Measurements from ENCODE around the gene RPRD1B. TPM values are rescaled to one million over a fixed set of nuclear protein-coding genes. Genes with fewer than 3 reads are reported as not detected.

RPRD1B gene
- total RNA-seq, 1 experiment from 2014 or later: 112 TPM

DNA sequence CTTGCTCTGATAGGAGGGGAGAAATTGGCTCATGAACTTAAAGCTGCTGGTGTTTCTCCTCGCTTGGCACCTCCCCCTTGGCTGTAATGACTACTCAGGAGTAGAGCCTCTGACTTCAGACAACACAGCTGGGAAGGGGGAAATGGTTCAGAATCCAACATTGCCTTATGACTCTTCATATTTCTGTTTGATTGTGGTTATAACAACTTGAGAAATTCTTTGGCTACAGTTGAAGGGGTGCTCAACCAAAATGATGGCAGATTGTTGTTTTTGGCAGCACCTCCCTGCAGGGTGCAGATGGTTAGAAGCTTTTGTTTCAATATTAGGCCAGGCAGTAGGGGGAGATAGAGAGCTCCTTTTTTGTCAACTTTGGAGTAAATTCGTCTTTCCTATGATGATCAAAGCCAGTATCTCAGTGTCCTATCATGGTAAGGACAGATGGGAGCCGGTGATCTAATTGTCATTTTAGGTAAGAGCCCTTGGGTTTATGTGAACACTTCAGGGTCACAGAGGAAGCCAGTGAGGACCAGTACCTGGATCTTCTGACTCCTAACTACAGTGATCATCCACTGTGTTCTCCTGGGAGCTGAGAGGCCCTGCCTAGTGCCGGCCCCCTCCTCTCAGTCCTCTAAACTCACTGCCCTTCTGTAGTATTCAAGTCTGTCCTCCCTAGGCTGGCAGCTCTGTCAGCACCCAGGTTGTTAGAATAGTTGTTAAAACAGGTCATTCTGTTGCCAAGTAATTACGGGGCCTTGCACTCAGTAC lies 39.9 kb downstream of the RPRD1B start:
- H3K36me3 Mint-ChIP-seq (ENCODE audit: insufficient read depth, unreplicated experiment): peaks cover 94% of the 10 kb centered on the region
- TF ChIP-seq, protein P1, sequence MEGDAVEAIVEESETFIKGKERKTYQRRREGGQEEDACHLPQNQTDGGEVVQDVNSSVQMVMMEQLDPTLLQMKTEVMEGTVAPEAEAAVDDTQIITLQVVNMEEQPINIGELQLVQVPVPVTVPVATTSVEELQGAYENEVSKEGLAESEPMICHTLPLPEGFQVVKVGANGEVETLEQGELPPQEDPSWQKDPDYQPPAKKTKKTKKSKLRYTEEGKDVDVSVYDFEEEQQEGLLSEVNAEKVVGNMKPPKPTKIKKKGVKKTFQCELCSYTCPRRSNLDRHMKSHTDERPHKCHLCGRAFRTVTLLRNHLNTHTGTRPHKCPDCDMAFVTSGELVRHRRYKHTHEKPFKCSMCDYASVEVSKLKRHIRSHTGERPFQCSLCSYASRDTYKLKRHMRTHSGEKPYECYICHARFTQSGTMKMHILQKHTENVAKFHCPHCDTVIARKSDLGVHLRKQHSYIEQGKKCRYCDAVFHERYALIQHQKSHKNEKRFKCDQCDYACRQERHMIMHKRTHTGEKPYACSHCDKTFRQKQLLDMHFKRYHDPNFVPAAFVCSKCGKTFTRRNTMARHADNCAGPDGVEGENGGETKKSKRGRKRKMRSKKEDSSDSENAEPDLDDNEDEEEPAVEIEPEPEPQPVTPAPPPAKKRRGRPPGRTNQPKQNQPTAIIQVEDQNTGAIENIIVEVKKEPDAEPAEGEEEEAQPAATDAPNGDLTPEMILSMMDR (IDR thresholded peaks at IDR 0.05; ENCODE audit: insufficient read depth in 1 of 2, low read depth in 1 of 2, low read length in 1 of 2, severe bottlenecking in 1 of 2, unreplicated experiment in 1 of 2): peak; percentile 95 to 98
- H3K27me3 ChIP-seq (replicated peaks; ENCODE audit: control insufficient read depth, insufficient read depth, low read length): no peaks in the 10 kb centered on the region
- POLR2A ChIA-PET: no interaction called here
- no peak overlapping the region for H3K4me3 Mint-ChIP-seq (ENCODE audit: unreplicated experiment)
- DNase-seq: peak in 1 of 2 experiments; percentile 85
- CTCF ChIA-PET: interaction anchor here (0.6 to 3.6 kb wide), 49 partner anchors 9 to 335 kb away, joined by 3 to 147 read pairs (median 5); partner anchors contain the start of genes RPRD1B, TGM2 and TTI1
- no peaks in the 10 kb centered on the region for H3K9me3 ChIP-seq
- no peaks in the 10 kb centered on the region for H3K9me3 Mint-ChIP-seq (ENCODE audit: unreplicated experiment)
- no peaks in the 10 kb centered on the region for H3K27me3 Mint-ChIP-seq (ENCODE audit: insufficient read depth, unreplicated experiment)
- H3K36me3 ChIP-seq (ENCODE audit: control insufficient read depth, insufficient read depth, low read length): peaks cover 8% of the 10 kb centered on the region
- no peak overlapping the region for H3K27ac Mint-ChIP-seq (ENCODE audit: unreplicated experiment)
- no TSS peak for BruUV-seq (replicated peaks)
- peaks cover 13% of the 10 kb centered on the region for H3K4me1 Mint-ChIP-seq (ENCODE audit: low read depth, unreplicated experiment)
- intact Hi-C loops (cut with micrococcal nuclease; ENCODE audit: unreplicated experiment): loop anchor here (1.0 to 2.0 kb wide), 5 partner anchors 17 to 335 kb away; partner anchors contain the start of gene TGM2
- H3K4me1 ChIP-seq: peaks cover 4% of the 10 kb centered on the region; the same call in 1 of the 2 replicates
- H3K4me3 ChIP-seq (ENCODE audit: low read depth, low read length): no peak overlapping the region

- TF ChIP-seq, protein P1 (IDR thresholded peaks at IDR 0.05; ENCODE audit: insufficient read depth in 1 of 2, low read depth in 1 of 2, low read length in 1 of 2, severe bottlenecking in 1 of 2, unreplicated experiment in 1 of 2): no peak
- BruUV-seq (replicated peaks): no TSS peak
- peaks cover 9% of the 10 kb centered on the region for H3K36me3 ChIP-seq (ENCODE audit: control insufficient read depth, insufficient read depth, low read length)
- Mint-ChIP-seq H3K4me3 (ENCODE audit: unreplicated experiment) (no peak overlapping the region), H3K27me3 (ENCODE audit: insufficient read depth, unreplicated experiment) (no peaks in the 10 kb centered on the region), H3K4me1 (ENCODE audit: low read depth, unreplicated experiment) (peaks cover 13% of the 10 kb centered on the region), H3K36me3 (ENCODE audit: insufficient read depth, unreplicated experiment) (peaks cover 94% of the 10 kb centered on the region), H3K9me3 (ENCODE audit: unreplicated experiment) (no peaks in the 10 kb centered on the region), H3K27ac (ENCODE audit: unreplicated experiment) (no peak overlapping the region)
- ChIA-PET CTCF (interaction anchor here (0.7 to 3.6 kb wide), 4 partner anchors 22 to 144 kb away, joined by 3 to 147 read pairs (median 4); no protein-coding TSS in a partner anchor), POLR2A (no interaction called here)
- no peak overlapping the region for H3K4me3 ChIP-seq (ENCODE audit: low read depth, low read length)
- no peaks in the 10 kb centered on the region for H3K27me3 ChIP-seq (replicated peaks; ENCODE audit: control insufficient read depth, insufficient read depth, low read length)
- intact Hi-C loops (cut with micrococcal nuclease; ENCODE audit: unreplicated experiment): no loop called here
- peaks cover 4% of the 10 kb centered on the region; the same call in 1 of the 2 replicates for H3K4me1 ChIP-seq
- no peak for DNase-seq
- no peaks in the 10 kb centered on the region; the same call in 1 of the 2 replicates for H3K9me3 ChIP-seq
Measured at GRCh38 chr20:38075161-38075998, 41.8 kb downstream of the RPRD1B start.

DNA sequence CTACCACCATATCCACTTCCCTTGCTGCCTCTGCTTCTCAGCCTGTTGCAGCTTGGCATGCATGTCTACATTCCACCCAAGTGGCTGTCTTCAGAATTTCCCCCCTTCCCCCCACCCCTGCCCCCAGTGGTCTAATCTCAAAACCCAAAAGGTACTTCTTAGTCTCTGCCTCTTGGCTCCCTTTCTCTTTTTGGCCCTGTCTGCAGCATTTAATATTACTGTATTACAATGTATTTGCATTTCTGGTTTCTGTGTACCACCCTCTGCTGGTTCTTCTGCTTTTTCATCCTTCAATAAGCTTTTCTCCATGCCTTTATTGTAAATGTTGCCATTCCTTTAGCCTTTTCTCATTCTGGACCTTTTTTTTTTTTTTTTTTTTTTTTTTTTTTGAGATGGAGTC lies 43.0 kb downstream of the RPRD1B start:
- DNase-seq: no peak
- no peak overlapping the region for H3K4me3 ChIP-seq (ENCODE audit: low read depth, low read length)
- H3K27me3 ChIP-seq (replicated peaks; ENCODE audit: control insufficient read depth, insufficient read depth, low read length): no peaks in the 10 kb centered on the region
- intact Hi-C loops (cut with micrococcal nuclease; ENCODE audit: unreplicated experiment): no loop called here
- peaks cover 7% of the 10 kb centered on the region for H3K36me3 ChIP-seq (ENCODE audit: control insufficient read depth, insufficient read depth, low read length)
- no peaks in the 10 kb centered on the region; the same call in 1 of the 2 replicates for H3K9me3 ChIP-seq
- TF ChIP-seq, protein P1 (IDR thresholded peaks at IDR 0.05; ENCODE audit: insufficient read depth in 1 of 2, low read depth in 1 of 2, low read length in 1 of 2, severe bottlenecking in 1 of 2, unreplicated experiment in 1 of 2): no peak
- Mint-ChIP-seq H3K4me3 (ENCODE audit: unreplicated experiment) (no peak overlapping the region), H3K27ac (ENCODE audit: unreplicated experiment) (no peak overlapping the region), H3K4me1 (ENCODE audit: low read depth, unreplicated experiment) (peaks cover 13% of the 10 kb centered on the region), H3K27me3 (ENCODE audit: insufficient read depth, unreplicated experiment) (no peaks in the 10 kb centered on the region), H3K9me3 (ENCODE audit: unreplicated experiment) (no peaks in the 10 kb centered on the region), H3K36me3 (ENCODE audit: insufficient read depth, unreplicated experiment) (peaks cover 94% of the 10 kb centered on the region)
- ChIA-PET CTCF (interaction anchor here (0.7 to 0.9 kb wide), 2 partner anchors 11 to 38 kb away, joined by 3 to 4 read pairs; no protein-coding TSS in a partner anchor), POLR2A (no interaction called here)
- no TSS peak for BruUV-seq (replicated peaks)
- peaks cover 4% of the 10 kb centered on the region; the same call in 1 of the 2 replicates for H3K4me1 ChIP-seq
